ENCODE results near the gene CC2D2B. TPM values are rescaled to one million over a fixed set of nuclear protein-coding genes. Genes with fewer than 3 reads are reported as not detected.

The CC2D2B gene
- total and polyA plus RNA-seq, 2 of the 13 experiments (the other 11 are each of a cell fraction or from before 2014, with no cell fraction given), result 0.20 TPM; not detected in 1

GRCh38 chr10:96043893-96044715 is 136.3 kb downstream of the CC2D2B start (continued):
- TF ChIP-seq HBP1 (CRISPR knock-in tag; IDR thresholded peaks at IDR 0.05; ENCODE audit: low read depth) (0 out of 2 replicates have a peak, but pooled peaks have one; percentile 14), FOXP1 (IDR thresholded peaks at IDR 0.05) (no peak), FOXP1 (CRISPR knock-in tag; IDR thresholded peaks at IDR 0.05) (0 out of 2 replicates have a peak, but pooled peaks have one; percentile 17), FOXO1 (CRISPR knock-in tag; IDR thresholded peaks at IDR 0.05) (no peak), CCDC6 (CRISPR knock-in tag; IDR thresholded peaks at IDR 0.05) (no peak), GABPB1 (CRISPR knock-in tag; IDR thresholded peaks at IDR 0.05) (peak; percentile 48; the same call in 1 of the 2 replicates), JUND (CRISPR knock-in tag; IDR thresholded peaks at IDR 0.05) (no peak), BRCA1 (CRISPR knock-in tag; IDR thresholded peaks at IDR 0.05) (no peak), ZNF10 (CRISPR knock-in tag; IDR thresholded peaks at IDR 0.05; ENCODE audit: borderline replicate concordance, low read depth) (no peak), MAFF (IDR thresholded peaks at IDR 0.05; ENCODE audit: low read depth, low read length) (no peak), NFIC (IDR thresholded peaks at IDR 0.05; ENCODE audit: low read length) (no peak), TP53 (CRISPR knock-in tag; conservative IDR thresholded peaks at IDR 0.05) (no peak), STAT6 (CRISPR knock-in tag; IDR thresholded peaks at IDR 0.05; ENCODE audit: borderline replicate concordance) (no peak), ZNF709 (CRISPR knock-in tag; IDR thresholded peaks at IDR 0.05) (no peak), RARG (CRISPR knock-in tag; IDR thresholded peaks at IDR 0.05; ENCODE audit: low read depth) (no peak), ZNF768 (CRISPR knock-in tag; IDR thresholded peaks at IDR 0.05) (0 out of 2 replicates have a peak, but pooled peaks have one; percentile 27), KAT8 (CRISPR knock-in tag; IDR thresholded peaks at IDR 0.05) (0 out of 2 replicates have a peak, but pooled peaks have one; percentile 23), HOXA3 (CRISPR knock-in tag; IDR thresholded peaks at IDR 0.05) (0 out of 2 replicates have a peak, but pooled peaks have one; percentile 30)
- TF ChIP-seq, protein P1, sequence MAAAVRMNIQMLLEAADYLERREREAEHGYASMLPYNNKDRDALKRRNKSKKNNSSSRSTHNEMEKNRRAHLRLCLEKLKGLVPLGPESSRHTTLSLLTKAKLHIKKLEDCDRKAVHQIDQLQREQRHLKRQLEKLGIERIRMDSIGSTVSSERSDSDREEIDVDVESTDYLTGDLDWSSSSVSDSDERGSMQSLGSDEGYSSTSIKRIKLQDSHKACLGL (CRISPR knock-in tag; IDR thresholded peaks at IDR 0.05), result 0 out of 2 replicates have a peak, but pooled peaks have one; percentile 13
- TF ChIP-seq, protein P2, sequence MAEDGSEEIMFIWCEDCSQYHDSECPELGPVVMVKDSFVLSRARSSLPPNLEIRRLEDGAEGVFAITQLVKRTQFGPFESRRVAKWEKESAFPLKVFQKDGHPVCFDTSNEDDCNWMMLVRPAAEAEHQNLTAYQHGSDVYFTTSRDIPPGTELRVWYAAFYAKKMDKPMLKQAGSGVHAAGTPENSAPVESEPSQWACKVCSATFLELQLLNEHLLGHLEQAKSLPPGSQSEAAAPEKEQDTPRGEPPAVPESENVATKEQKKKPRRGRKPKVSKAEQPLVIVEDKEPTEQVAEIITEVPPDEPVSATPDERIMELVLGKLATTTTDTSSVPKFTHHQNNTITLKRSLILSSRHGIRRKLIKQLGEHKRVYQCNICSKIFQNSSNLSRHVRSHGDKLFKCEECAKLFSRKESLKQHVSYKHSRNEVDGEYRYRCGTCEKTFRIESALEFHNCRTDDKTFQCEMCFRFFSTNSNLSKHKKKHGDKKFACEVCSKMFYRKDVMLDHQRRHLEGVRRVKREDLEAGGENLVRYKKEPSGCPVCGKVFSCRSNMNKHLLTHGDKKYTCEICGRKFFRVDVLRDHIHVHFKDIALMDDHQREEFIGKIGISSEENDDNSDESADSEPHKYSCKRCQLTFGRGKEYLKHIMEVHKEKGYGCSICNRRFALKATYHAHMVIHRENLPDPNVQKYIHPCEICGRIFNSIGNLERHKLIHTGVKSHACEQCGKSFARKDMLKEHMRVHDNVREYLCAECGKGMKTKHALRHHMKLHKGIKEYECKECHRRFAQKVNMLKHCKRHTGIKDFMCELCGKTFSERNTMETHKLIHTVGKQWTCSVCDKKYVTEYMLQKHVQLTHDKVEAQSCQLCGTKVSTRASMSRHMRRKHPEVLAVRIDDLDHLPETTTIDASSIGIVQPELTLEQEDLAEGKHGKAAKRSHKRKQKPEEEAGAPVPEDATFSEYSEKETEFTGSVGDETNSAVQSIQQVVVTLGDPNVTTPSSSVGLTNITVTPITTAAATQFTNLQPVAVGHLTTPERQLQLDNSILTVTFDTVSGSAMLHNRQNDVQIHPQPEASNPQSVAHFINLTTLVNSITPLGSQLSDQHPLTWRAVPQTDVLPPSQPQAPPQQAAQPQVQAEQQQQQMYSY (CRISPR knock-in tag; IDR thresholded peaks at IDR 0.05), result no peak
- TF ChIP-seq, protein P3, sequence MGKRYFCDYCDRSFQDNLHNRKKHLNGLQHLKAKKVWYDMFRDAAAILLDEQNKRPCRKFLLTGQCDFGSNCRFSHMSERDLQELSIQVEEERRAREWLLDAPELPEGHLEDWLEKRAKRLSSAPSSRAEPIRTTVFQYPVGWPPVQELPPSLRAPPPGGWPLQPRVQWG (CRISPR knock-in tag; IDR thresholded peaks at IDR 0.05; ENCODE audit: borderline replicate concordance, low read depth), result no peak
